Measurements from ENCODE around the gene CENPS. TPM values are rescaled to one million over a fixed set of nuclear protein-coding genes. Genes with fewer than 3 reads are reported as not detected.

Gene CENPS
- 10 to 100 TPM in 2 of 4 donors, 1 to 10 TPM in 2; 5.8 to 22.4 (median 11.4) TPM for total RNA-seq

DNA sequence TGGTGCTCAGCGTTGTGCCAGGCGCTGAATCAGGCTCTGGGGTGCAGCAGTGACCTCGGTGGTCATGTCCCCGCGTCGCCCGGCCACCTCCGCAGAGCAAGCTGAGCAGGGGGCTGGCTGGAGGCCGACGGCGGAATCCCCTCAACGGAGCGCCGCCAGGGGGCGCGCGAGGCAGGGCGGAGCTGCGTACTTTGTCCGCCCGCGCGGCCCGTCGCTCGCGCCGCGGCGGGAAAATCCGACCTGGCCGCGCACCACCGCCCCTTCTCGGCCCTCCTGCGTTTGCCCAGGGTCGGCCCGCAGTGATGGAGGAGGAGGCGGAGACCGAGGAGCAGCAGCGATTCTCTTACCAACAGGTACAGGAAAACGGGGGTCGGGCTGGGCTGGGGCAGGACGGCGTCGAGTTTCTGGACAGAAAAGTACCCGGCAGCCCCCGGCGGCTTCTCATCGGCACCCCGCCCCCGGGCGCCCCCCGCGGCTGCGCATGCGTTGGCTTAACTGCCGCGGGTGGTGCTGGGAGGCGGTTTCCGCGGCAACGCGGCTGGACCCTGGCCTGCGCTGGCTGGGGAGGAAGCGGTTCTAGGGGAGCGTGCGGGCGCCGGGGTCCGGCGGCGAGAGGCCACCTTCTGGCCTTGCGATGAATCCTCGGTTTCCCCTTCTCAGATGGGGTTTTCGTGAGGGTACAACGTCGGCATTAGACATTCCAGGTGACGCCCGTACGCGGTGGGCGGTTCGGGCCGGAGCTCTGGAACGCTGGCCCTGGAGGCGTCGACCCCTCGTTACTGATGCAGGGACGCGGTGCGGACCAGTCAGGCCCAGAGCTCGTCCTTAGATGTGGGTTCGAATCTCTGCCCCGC, at the start of gene CENPS:
Gene CENPS (plus strand): TSS at position 218 of the 854 bp plus-strand sequence. CDS start 85 bp downstream, at position 303.
- Histone ChIP-seq H3K36me3 (no peaks in the 10 kb centered on the region), H3K4me1 (peaks cover 8% of the 10 kb centered on the region in 2 donors), H3K27ac (peak within 1 kb of the TSS in 1 of 3 donors; percentile 25), H3K27me3 (no peaks in the 10 kb centered on the region), H3K4me3 (replicated peaks in 1 of 3) (peak within 1 kb of the TSS; percentile 28 to 45 (median 35)), H3K9me3 (no peaks in the 10 kb centered on the region)
- peak in 1 of 2 donors; percentile 63 for TF ChIP-seq POLR2A (IDR thresholded peaks at IDR 0.05)
- TF ChIP-seq, protein P1, sequence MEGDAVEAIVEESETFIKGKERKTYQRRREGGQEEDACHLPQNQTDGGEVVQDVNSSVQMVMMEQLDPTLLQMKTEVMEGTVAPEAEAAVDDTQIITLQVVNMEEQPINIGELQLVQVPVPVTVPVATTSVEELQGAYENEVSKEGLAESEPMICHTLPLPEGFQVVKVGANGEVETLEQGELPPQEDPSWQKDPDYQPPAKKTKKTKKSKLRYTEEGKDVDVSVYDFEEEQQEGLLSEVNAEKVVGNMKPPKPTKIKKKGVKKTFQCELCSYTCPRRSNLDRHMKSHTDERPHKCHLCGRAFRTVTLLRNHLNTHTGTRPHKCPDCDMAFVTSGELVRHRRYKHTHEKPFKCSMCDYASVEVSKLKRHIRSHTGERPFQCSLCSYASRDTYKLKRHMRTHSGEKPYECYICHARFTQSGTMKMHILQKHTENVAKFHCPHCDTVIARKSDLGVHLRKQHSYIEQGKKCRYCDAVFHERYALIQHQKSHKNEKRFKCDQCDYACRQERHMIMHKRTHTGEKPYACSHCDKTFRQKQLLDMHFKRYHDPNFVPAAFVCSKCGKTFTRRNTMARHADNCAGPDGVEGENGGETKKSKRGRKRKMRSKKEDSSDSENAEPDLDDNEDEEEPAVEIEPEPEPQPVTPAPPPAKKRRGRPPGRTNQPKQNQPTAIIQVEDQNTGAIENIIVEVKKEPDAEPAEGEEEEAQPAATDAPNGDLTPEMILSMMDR (IDR thresholded peaks at IDR 0.05) = peak; percentile 73 to 99 (median 95)
- peak; percentile 89 to 90 for DNase-seq
- intact Hi-C loops (cut with DNase I) = loop anchor here (5.0 kb wide), 1 partner anchor 62 kb away; no protein-coding TSS in a partner anchor
- 0% methylated on average over 4 to 43 of the region's 95 CpGs for WGBS, 2 donors

DNA sequence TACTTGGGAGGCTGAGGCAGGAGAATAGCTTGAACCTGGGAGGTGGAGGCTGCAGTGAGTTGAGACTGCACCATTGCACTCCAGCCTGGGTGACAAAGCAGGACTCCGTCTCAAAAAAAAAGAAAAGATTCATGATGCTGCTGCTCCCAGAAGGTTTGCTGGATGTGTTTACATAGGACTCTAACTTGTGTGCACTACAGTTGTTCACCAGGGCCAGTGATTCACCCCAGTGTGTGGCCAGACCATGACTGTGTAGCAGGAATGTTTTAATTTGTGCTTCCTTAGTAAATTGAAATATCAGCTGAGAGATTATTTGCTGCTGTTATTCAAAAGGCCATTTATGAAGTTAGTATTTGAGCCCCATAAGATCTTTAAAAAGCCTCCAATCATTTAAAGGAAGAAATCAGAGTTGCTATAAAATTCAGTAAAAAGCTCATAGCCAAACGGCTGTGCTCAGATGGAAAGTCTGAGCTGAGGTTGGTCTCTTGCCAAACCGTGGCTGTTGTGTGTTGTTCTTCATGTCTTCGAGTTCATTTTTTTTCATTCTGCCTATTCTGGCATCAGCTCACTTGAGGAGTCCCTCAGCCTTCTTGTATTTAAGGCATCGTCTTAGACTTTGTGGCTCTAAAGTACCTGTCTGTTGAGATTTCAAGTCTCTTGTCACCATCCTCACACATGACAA, 49.5 kb upstream of the CENPS start:
- H3K27me3 ChIP-seq = no peaks in the 10 kb centered on the region
- peaks cover 13 to 26% of the 10 kb centered on the region in 2 donors for H3K4me1 ChIP-seq
- H3K4me3 ChIP-seq (replicated peaks in 1 of 3) = no peak overlapping the region
- H3K36me3 ChIP-seq = peaks cover 6 to 18% of the 10 kb centered on the region in 2 donors
- intact Hi-C loops (cut with DNase I) = no loop called here
- peak overlapping the region; percentile 9 to 73 (median 62) for H3K27ac ChIP-seq
- peak; percentile 74 to 76 for DNase-seq
- no peak for TF ChIP-seq POLR2A (IDR thresholded peaks at IDR 0.05)
- TF ChIP-seq, protein P1 (IDR thresholded peaks at IDR 0.05) = no peak
- no peaks in the 10 kb centered on the region for H3K9me3 ChIP-seq
- WGBS, 2 donors = 15 to 26% methylated on average over 5 of the region's 5 CpGs

DNA sequence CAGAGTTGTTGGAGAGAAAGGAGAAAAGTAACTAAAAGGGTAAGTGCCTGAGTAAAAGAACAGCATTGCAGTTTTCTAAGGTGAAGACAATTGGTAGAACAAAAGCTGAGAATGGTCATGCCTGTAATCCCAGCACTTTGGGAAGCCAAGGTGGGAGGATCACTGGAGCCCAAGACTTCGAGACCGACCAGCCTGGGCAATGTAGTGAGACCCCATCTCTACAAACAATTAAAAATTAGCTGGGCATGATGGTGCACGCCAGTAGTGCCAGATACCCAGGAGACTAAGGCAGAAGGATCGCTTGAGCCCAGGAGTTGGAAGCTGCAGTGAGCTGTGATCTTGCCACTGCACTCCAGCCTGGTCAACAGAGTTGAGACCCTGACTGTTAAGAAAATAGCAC, 46.6 kb upstream of the CENPS start:
- Histone ChIP-seq H3K27ac (no peak overlapping the region), H3K27me3 (no peaks in the 10 kb centered on the region), H3K36me3 (peaks cover 0 to 7% of the 10 kb centered on the region in 2 donors), H3K4me3 (replicated peaks in 1 of 3) (no peak overlapping the region), H3K4me1 (peaks cover 34 to 44% of the 10 kb centered on the region in 2 donors), H3K9me3 (no peaks in the 10 kb centered on the region)
- TF ChIP-seq, protein P1 (IDR thresholded peaks at IDR 0.05) = no peak
- no peak for TF ChIP-seq POLR2A (IDR thresholded peaks at IDR 0.05)
- 95 to 97% methylated on average over 4 of the region's 4 CpGs for WGBS, 2 donors
- DNase-seq = no peak
- intact Hi-C loops (cut with DNase I) = no loop called here

DNA sequence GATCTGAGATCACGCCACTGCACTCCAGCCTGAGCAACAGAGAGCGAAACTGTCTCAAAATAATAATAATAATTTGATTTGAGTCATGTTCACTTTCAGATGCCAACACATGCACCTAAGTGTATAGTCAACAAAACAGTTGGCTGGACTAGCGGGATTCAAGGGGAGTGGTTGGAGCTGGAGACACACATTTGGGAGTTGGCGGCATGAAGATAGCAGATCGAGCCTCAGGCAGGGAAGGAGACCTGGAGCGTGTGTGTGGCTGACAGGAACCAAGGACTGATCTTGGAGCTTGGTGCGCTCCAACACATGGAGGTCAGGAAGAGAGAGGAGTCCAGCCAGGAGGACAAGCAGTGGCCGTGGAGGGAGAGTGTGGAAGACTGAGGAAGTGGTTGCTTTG, 46.0 kb upstream of the CENPS start:
- no peaks in the 10 kb centered on the region for H3K27me3 ChIP-seq
- peaks cover 38 to 48% of the 10 kb centered on the region in 2 donors for H3K4me1 ChIP-seq
- no peak overlapping the region for H3K4me3 ChIP-seq (replicated peaks in 1 of 3)
- 97 to 98% methylated on average over 8 of the region's 8 CpGs for WGBS, 2 donors
- no peak overlapping the region for H3K27ac ChIP-seq
- DNase-seq = no peak
- intact Hi-C loops (cut with DNase I) = no loop called here
- H3K9me3 ChIP-seq = no peaks in the 10 kb centered on the region
- peaks cover 0 to under 1% of the 10 kb centered on the region in 2 donors for H3K36me3 ChIP-seq
- TF ChIP-seq POLR2A (IDR thresholded peaks at IDR 0.05) = no peak
- TF ChIP-seq, protein P1 (IDR thresholded peaks at IDR 0.05) = no peak
